H9 (cell line): ENCODE measurements around the gene ACSM5. TPM values are rescaled to one million over a fixed set of nuclear protein-coding genes. Genes with fewer than 3 reads are reported as not detected.

Source experiments
- DNase-seq: peaks from one replicate; pipeline ENCODE4 v3.0.0-alpha.2; 2017
- H2AFZ ChIP-seq: one replicate; pipeline ENCODE4 v1.6.1; 2013; ENCODE audit warnings: mild to moderate bottlenecking, low read length, control low read depth, moderate library complexity
- H2AK5ac ChIP-seq: 2 replicates; pipeline ENCODE4 v1.6.1; 2013; ENCODE audit warnings: low read length, control low read depth, mixed read lengths; ENCODE audit not compliant: insufficient read length
- H2BK120ac ChIP-seq: one replicate; pipeline ENCODE4 v1.6.1; 2013; ENCODE audit warnings: low read depth, mild to moderate bottlenecking, low read length, control low read depth, inconsistent platforms; ENCODE audit not compliant: poor library complexity, severe bottlenecking
- H2BK12ac ChIP-seq: 2 replicates; pipeline ENCODE4 v1.6.1; 2013; ENCODE audit warnings: low read length, control low read depth, mixed read lengths, low read depth; ENCODE audit not compliant: insufficient read length
- H2BK15ac ChIP-seq: 2 replicates; pipeline ENCODE4 v1.6.1; 2013; ENCODE audit warnings: low read depth, low read length, control low read depth
- H2BK20ac ChIP-seq: one replicate; pipeline ENCODE4 v1.6.1; 2013; ENCODE audit warnings: low read depth, mild to moderate bottlenecking, low read length, control low read depth, inconsistent platforms; ENCODE audit not compliant: poor library complexity, severe bottlenecking
- H2BK5ac ChIP-seq: 2 replicates; pipeline ENCODE4 v1.6.1; 2013; ENCODE audit warnings: low read length, control low read depth, mixed read lengths; ENCODE audit not compliant: insufficient read length
- H3K14ac ChIP-seq: 2 replicates; pipeline ENCODE4 v1.6.1; 2013; ENCODE audit warnings: low read length, control low read depth; ENCODE audit not compliant: insufficient read depth
- H3K18ac ChIP-seq: 2 replicates; pipeline ENCODE4 v1.6.1; 2013; ENCODE audit warnings: low read depth, mild to moderate bottlenecking, mixed read lengths, low read length, control low read depth; ENCODE audit not compliant: insufficient read length
- H3K23ac ChIP-seq: 2 replicates; pipeline ENCODE4 v1.6.1; 2013; ENCODE audit warnings: low read length, control low read depth, mixed read lengths, low read depth; ENCODE audit not compliant: insufficient read length
- H3K23me2 ChIP-seq: 2 replicates; pipeline ENCODE4 v1.6.1; 2013; ENCODE audit warnings: low read depth, mild to moderate bottlenecking, mixed read lengths, low read length, control low read depth; ENCODE audit not compliant: insufficient read length, poor library complexity, severe bottlenecking
- H3K27ac ChIP-seq: 2 replicates; pipeline ENCODE4 v1.5.1; 2013; ENCODE audit warnings: low read length, control low read depth, mixed read lengths, low read depth; ENCODE audit not compliant: insufficient read length
- H3K27me3 ChIP-seq: 2 replicates; pipeline ENCODE4 v1.6.1; 2013; ENCODE audit warnings: low read length, control low read depth, inconsistent platforms; ENCODE audit not compliant: insufficient read depth
- H3K4ac ChIP-seq: 2 replicates; pipeline ENCODE4 v1.6.1; 2013; ENCODE audit warnings: low read depth, mild to moderate bottlenecking, control low read depth, inconsistent platforms, low read length, moderate library complexity
- H3K4me1 ChIP-seq: 2 replicates; pipeline ENCODE4 v1.6.1; 2013; ENCODE audit warnings: low read length, control low read depth, inconsistent platforms; ENCODE audit not compliant: insufficient read depth
- H3K4me2 ChIP-seq: 2 replicates; pipeline ENCODE4 v1.6.1; 2013; ENCODE audit warnings: low read length, control low read depth, mixed read lengths; ENCODE audit not compliant: insufficient read length, insufficient read depth
- H3K56ac ChIP-seq: 2 replicates; pipeline ENCODE4 v1.6.1; 2013; ENCODE audit warnings: low read depth, mild to moderate bottlenecking, mixed read lengths, low read length, control low read depth; ENCODE audit not compliant: insufficient read length
- H3K79me1 ChIP-seq: 2 replicates; pipeline ENCODE4 v1.6.1; 2013; ENCODE audit warnings: low read depth, mild to moderate bottlenecking, moderate library complexity, low read length, control low read depth, inconsistent platforms; ENCODE audit not compliant: insufficient read depth, poor library complexity, severe bottlenecking
- H3K79me2 ChIP-seq: 2 replicates; pipeline ENCODE4 v1.6.1; 2013; ENCODE audit warnings: low read length, control low read depth, inconsistent platforms; ENCODE audit not compliant: insufficient read depth
- H3K9ac ChIP-seq: 2 replicates; pipeline ENCODE4 v1.6.1; 2013; ENCODE audit warnings: low read length, control low read depth, mixed read lengths; ENCODE audit not compliant: insufficient read length; ENCODE audit errors: extremely low read depth
- H3K9me3 ChIP-seq: one replicate; pipeline ENCODE4 v1.6.1; 2013; ENCODE audit warnings: low read depth, low read length, inconsistent platforms; ENCODE audit not compliant: control insufficient read depth
- H3T11ph ChIP-seq: one replicate; pipeline ENCODE4 v1.6.1; 2013; ENCODE audit warnings: mild to moderate bottlenecking, low read length, control low read depth, inconsistent platforms
- H4K20me1 ChIP-seq: one replicate; pipeline ENCODE4 v1.6.1; 2013; ENCODE audit not compliant: control insufficient read depth, insufficient read length, insufficient read depth
- H4K5ac ChIP-seq: 2 replicates; pipeline ENCODE4 v1.6.1; 2013; ENCODE audit warnings: low read depth, mild to moderate bottlenecking, mixed read lengths, low read length, control low read depth; ENCODE audit not compliant: insufficient read length
- H4K8ac ChIP-seq: replicated peaks from 2 replicates; pipeline ENCODE4 v1.6.1; 2013; ENCODE audit warnings: low read length, control low read depth, mixed read lengths, low read depth; ENCODE audit not compliant: insufficient read length
- H4K91ac ChIP-seq: 2 replicates; pipeline ENCODE4 v1.6.1; 2013; ENCODE audit warnings: low read depth, mild to moderate bottlenecking, moderate library complexity, mixed read lengths, low read length, control low read depth; ENCODE audit not compliant: insufficient read length
- H3K27ac Mint-ChIP-seq, 3 experiments: 2 replicates in 2 of 3; 3 replicates in 1 of 3; pipeline ENCODE4 v1.8.0; 2020 to 2021; ENCODE audit warnings: mixed read lengths in 3 of 3, mild to moderate bottlenecking in 1 of 3, moderate library complexity in 1 of 3
- H3K27me3 Mint-ChIP-seq: 2 replicates; pipeline ENCODE4 v1.8.0; 2021; ENCODE audit warnings: low read depth, mild to moderate bottlenecking, moderate library complexity, mixed read lengths
- H3K36me3 Mint-ChIP-seq, 3 experiments: 2 replicates in 2 of 3; 3 replicates in 1 of 3; pipeline ENCODE4 v1.8.0; 2020 to 2021; ENCODE audit warnings: low read depth in 3 of 3, mixed read lengths in 3 of 3; ENCODE audit not compliant: insufficient read depth in 1 of 3
- H3K4me1 Mint-ChIP-seq, 2 experiments: 2 replicates each; pipeline ENCODE4 v1.8.0; 2020; ENCODE audit warnings: mixed read lengths in 2 of 2
- H3K4me3 Mint-ChIP-seq, 2 experiments: 2 replicates in 1 of 2; 3 replicates in 1 of 2; pipeline ENCODE4 v1.8.0; 2020 to 2021; ENCODE audit warnings: mild to moderate bottlenecking in 2 of 2, mixed read lengths in 2 of 2, moderate library complexity in 1 of 2
- H3K9me3 Mint-ChIP-seq, 2 experiments: 2 replicates in 1 of 2; 3 replicates in 1 of 2; pipeline ENCODE4 v1.8.0; 2020; ENCODE audit warnings: mild to moderate bottlenecking in 2 of 2, mixed read lengths in 2 of 2, moderate library complexity in 1 of 2
- WGBS: extraction: QIAGEN DNeasy Blood & Tissue Kit; methylation state at CpG from one replicate; pipeline ENCODE4 v1.1.7; 2013; ENCODE audit warnings: missing lambda C conversion rate, low lambda C conversion rate, mixed read lengths; ENCODE audit not compliant: insufficient read length; ENCODE audit errors: extremely low coverage; 5-methylcytosine and 5-hydroxymethylcytosine counted together
- total RNA-seq: library from RNA; stranded (reverse); gene quantifications from 2 replicates; pipeline ENCODE4 v1.2.1, GENCODE V29; 2021
- TF ChIP-seq, protein P1 (sequence below): fragments of 200-600 bp; sonication (generic); conservative IDR thresholded peaks from 3 replicates; pipeline ENCODE4 v1.8.0; 2021; ENCODE audit warnings: antibody characterized with exemption, mild to moderate bottlenecking

Gene ACSM5
- total RNA-seq, 1 experiment from 2014 or later, result not detected

DNA sequence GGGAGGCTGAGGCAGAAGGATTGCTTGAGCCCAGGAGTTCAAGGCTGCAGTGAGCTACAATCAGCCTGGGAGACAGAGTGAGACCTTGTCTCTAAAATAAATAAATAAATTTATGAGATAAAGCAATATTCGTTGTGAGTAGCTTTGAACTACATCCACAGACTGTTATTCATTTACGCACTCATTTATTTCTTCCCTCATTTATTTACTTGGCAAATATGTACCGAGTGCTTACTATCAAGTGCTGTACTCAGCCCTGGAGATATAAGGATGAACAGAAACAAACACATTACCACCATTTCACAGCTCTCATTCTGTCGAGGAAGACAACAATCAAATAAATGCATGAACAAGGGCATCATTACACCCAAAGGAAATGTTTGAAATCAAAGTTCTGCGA lies 32.2 kb upstream of the ACSM5 start:
- H3K27ac Mint-ChIP-seq, result no peak overlapping the region
- Histone ChIP-seq H3K79me1 (no peaks in the 10 kb centered on the region), H2AFZ (no peak overlapping the region), H3K23ac (no peak overlapping the region), H3K9ac (no peak overlapping the region), H3K4me1 (no peaks in the 10 kb centered on the region), H4K20me1 (no peaks in the 10 kb centered on the region), H3K27me3 (no peaks in the 10 kb centered on the region), H3T11ph (no peak overlapping the region), H3K18ac (no peak overlapping the region), H3K9me3 (no peaks in the 10 kb centered on the region), H2AK5ac (no peak overlapping the region), H3K4me2 (no peak overlapping the region), H3K56ac (no peak overlapping the region), H3K4ac (no peak overlapping the region), H3K79me2 (no peaks in the 10 kb centered on the region), H2BK15ac (no peak overlapping the region), H2BK12ac (no peak overlapping the region), H3K27ac (no peak overlapping the region), H3K23me2 (no peaks in the 10 kb centered on the region), H4K8ac (no peak overlapping the region), H2BK120ac (no peak overlapping the region), H2BK20ac (no peak overlapping the region), H3K14ac (no peak overlapping the region), H4K5ac (no peak overlapping the region), H2BK5ac (no peak overlapping the region), H4K91ac (no peak overlapping the region)
- H3K9me3 Mint-ChIP-seq, result no peaks in the 10 kb centered on the region
- TF ChIP-seq, protein P1, sequence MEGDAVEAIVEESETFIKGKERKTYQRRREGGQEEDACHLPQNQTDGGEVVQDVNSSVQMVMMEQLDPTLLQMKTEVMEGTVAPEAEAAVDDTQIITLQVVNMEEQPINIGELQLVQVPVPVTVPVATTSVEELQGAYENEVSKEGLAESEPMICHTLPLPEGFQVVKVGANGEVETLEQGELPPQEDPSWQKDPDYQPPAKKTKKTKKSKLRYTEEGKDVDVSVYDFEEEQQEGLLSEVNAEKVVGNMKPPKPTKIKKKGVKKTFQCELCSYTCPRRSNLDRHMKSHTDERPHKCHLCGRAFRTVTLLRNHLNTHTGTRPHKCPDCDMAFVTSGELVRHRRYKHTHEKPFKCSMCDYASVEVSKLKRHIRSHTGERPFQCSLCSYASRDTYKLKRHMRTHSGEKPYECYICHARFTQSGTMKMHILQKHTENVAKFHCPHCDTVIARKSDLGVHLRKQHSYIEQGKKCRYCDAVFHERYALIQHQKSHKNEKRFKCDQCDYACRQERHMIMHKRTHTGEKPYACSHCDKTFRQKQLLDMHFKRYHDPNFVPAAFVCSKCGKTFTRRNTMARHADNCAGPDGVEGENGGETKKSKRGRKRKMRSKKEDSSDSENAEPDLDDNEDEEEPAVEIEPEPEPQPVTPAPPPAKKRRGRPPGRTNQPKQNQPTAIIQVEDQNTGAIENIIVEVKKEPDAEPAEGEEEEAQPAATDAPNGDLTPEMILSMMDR, result no peak
- H3K27me3 Mint-ChIP-seq, result peaks cover 21% of the 10 kb centered on the region
- H3K4me3 Mint-ChIP-seq, result no peak overlapping the region
- no CpG with 5 or more reads among the region's 5 CpGs for WGBS
- H3K36me3 Mint-ChIP-seq, result no peaks in the 10 kb centered on the region
- H3K4me1 Mint-ChIP-seq, result no peaks in the 10 kb centered on the region
- DNase-seq, result no peak
